DMS53 (cell line): ENCODE measurements around the gene ICOS.
A peak's percentile ranks its signal among the peaks of the same experiment; 100 is the strongest.

Experiments used
- DNase-seq: peaks from one replicate; lab custom pipeline; 2025; lab: John Stamatoyannopoulos, UW

Gene ICOS

GRCh38 chr2:204010628-204011560 lies 74.3 kb downstream of the ICOS start:
- DNase-seq = peak; percentile 49
